Right lobe of liver (tissue), 6 donors: ENCODE data around the gene STAMBPL1. TPM values are rescaled to one million over a fixed set of nuclear protein-coding genes. Genes with fewer than 3 reads are reported as not detected.

Source experiments
- ATAC-seq, 4 donors: fragments of 200-7000 bp; cut with Tn5 transposase; one replicate each; pipeline ENCODE4 v1.9.1; 2020; ENCODE audit warnings: mild to moderate bottlenecking in 4 of 4, moderate library complexity in 4 of 4
- DNase-seq, 3 donors: peaks; one replicate each; pipeline ENCODE4 v3.0.0-alpha.2; 2020
- H3K27ac ChIP-seq, 3 donors: fragments of 200-600 bp; one replicate each; pipeline ENCODE4 v1.8.0; 2022
- H3K27me3 ChIP-seq, 2 donors: fragments of 200-600 bp; one replicate each; pipeline ENCODE4 v1.8.0; 2022
- H3K36me3 ChIP-seq, 4 donors: fragments of 200-600 bp; sonication (generic) in 1 of 4; one replicate each; pipeline versions ENCODE4 v1.5.1 to v1.8.0; 2017 to 2022; ENCODE audit warnings: control low read depth in 1 of 4
- H3K4me1 ChIP-seq, 4 donors: fragments of 200-600 bp; sonication (generic) in 1 of 4; one replicate each; pipeline versions ENCODE4 v1.5.1 to v1.8.0; 2017 to 2022; ENCODE audit warnings: control low read depth in 1 of 4
- H3K4me3 ChIP-seq, 3 donors: fragments of 200-600 bp; one replicate each; pipeline ENCODE4 v1.8.0; 2022
- H3K9me3 ChIP-seq, 4 donors: fragments of 200-600 bp; sonication (generic) in 1 of 4; one replicate each; pipeline versions ENCODE4 v1.5.1 to v1.8.0; 2017 to 2022; ENCODE audit warnings: control low read depth in 1 of 4
- CTCF ChIP-seq, 4 donors: fragments of 200-600 bp in 3 of 4; fragments of 450-650 bp in 1 of 4; IDR thresholded peaks; one replicate each; pipeline versions ENCODE4 v1.5.1 to v1.8.0; 2016 to 2022; ENCODE audit warnings: antibody characterized with exemption in 4 of 4, mild to moderate bottlenecking in 2 of 4
- POLR2A ChIP-seq: fragments of 450-650 bp; IDR thresholded peaks from one replicate; pipeline ENCODE4 v1.6.1; 2017; ENCODE audit warnings: antibody characterized with exemption, mild to moderate bottlenecking
- WGBS: methylation state at CpG from one replicate; pipeline ENCODE4 v1.1.6; 2018; ENCODE audit warnings: low coverage, low lambda C conversion rate; ENCODE audit not compliant: insufficient coverage; ENCODE audit errors: missing lambda C conversion rate; 5-methylcytosine and 5-hydroxymethylcytosine counted together
- intact Hi-C, 2 donors: fragments of 100-400 bp; cut with DNase I; formaldehyde crosslinking; loops; one replicate each; pipeline versions ENCODE4 v1.11.2 to v1.14.1; 2022
- total RNA-seq, 6 experiments: library from RNA; depleted of rRNA in 2 of 6; stranded (reverse); fragments of >200 nt in 2 of 6; fragmentation: NEBNext Ultra II Directional in 3 of 6; extraction: Animal tissue kit (Norgen Biotek cat#: 25700) in 3 of 6; gene quantifications; one replicate each; pipeline versions ENCODE4 v1.1.0 to v1.2.4, GENCODE V29; 2016 to 2023
- donor health status: DM: no; HTN: yes; CAD: no.
- donor health status: DM: no; HTN: no; CAD: no.
- donor health status: DM: no; HTN: no; CAD: no.
- donor health status: DM: no; HTN: yes; CAD: no.
- donor health status: DM: no; HTN: yes; CAD: no.

Gene STAMBPL1
- total RNA-seq, 6 experiments from 2014 or later: 0.66 to 8.0 (median 4.2) TPM

- DNase-seq (no peak), ATAC-seq (no peak)
- Histone ChIP-seq H3K9me3 (no peaks in the 10 kb centered on the region), H3K27me3 (no peaks in the 10 kb centered on the region), H3K27ac (no peak overlapping the region), H3K4me3 (no peak overlapping the region), H3K36me3 (no peaks in the 10 kb centered on the region), H3K4me1 (no peaks in the 10 kb centered on the region)
- TF ChIP-seq POLR2A: no peak
- no peak for TF ChIP-seq CTCF (IDR thresholded peaks at IDR 0.05)
- intact Hi-C loops: no loop called here
Measured at GRCh38 chr10:88886557-88886956, 6.5 kb downstream of the STAMBPL1 start.

- TF ChIP-seq POLR2A: no peak
- TF ChIP-seq CTCF (IDR thresholded peaks at IDR 0.05): no peak
- no peaks in the 10 kb centered on the region for H3K9me3 ChIP-seq
- ATAC-seq: no peak
- H3K4me1 ChIP-seq: no peaks in the 10 kb centered on the region
- no peaks in the 10 kb centered on the region for H3K27me3 ChIP-seq
- H3K36me3 ChIP-seq: no peaks in the 10 kb centered on the region
- intact Hi-C loops: no loop called here
- DNase-seq: no peak
- H3K4me3 ChIP-seq: no peak overlapping the region
- no peak overlapping the region for H3K27ac ChIP-seq
Measured at GRCh38 chr10:88888810-88889445, 8.9 kb downstream of the STAMBPL1 start.

- Histone ChIP-seq H3K27me3 (no peaks in the 10 kb centered on the region), H3K4me1 (peaks cover 0 to under 1% (median 0%) of the 10 kb centered on the region in 4 donors), H3K27ac (no peak overlapping the region), H3K4me3 (no peak overlapping the region), H3K36me3 (no peaks in the 10 kb centered on the region), H3K9me3 (no peaks in the 10 kb centered on the region)
- 84% methylated on average over 1 of the region's 1 CpG for WGBS
- TF ChIP-seq POLR2A (no peak), CTCF (IDR thresholded peaks at IDR 0.05) (no peak)
- DNase-seq (no peak), ATAC-seq (no peak)
- intact Hi-C loops: no loop called here
Measured at GRCh38 chr10:88889559-88890337, 9.7 kb downstream of the STAMBPL1 start.

- WGBS: 95% methylated on average over 4 of the region's 4 CpGs
- Histone ChIP-seq H3K27ac (no peak overlapping the region), H3K4me3 (no peak overlapping the region), H3K36me3 (no peaks in the 10 kb centered on the region), H3K9me3 (no peaks in the 10 kb centered on the region), H3K27me3 (no peaks in the 10 kb centered on the region), H3K4me1 (peaks cover 0 to 11% (median 0%) of the 10 kb centered on the region in 4 donors)
- intact Hi-C loops: no loop called here
- no peak for DNase-seq
- no peak for ATAC-seq
- TF ChIP-seq CTCF (IDR thresholded peaks at IDR 0.05) (no peak), POLR2A (no peak)
Measured at GRCh38 chr10:88890681-88891381, 10.8 kb downstream of the STAMBPL1 start.
